ENCODE results near the gene OGN.

Gene OGN, protein sequence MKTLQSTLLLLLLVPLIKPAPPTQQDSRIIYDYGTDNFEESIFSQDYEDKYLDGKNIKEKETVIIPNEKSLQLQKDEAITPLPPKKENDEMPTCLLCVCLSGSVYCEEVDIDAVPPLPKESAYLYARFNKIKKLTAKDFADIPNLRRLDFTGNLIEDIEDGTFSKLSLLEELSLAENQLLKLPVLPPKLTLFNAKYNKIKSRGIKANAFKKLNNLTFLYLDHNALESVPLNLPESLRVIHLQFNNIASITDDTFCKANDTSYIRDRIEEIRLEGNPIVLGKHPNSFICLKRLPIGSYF

DNA sequence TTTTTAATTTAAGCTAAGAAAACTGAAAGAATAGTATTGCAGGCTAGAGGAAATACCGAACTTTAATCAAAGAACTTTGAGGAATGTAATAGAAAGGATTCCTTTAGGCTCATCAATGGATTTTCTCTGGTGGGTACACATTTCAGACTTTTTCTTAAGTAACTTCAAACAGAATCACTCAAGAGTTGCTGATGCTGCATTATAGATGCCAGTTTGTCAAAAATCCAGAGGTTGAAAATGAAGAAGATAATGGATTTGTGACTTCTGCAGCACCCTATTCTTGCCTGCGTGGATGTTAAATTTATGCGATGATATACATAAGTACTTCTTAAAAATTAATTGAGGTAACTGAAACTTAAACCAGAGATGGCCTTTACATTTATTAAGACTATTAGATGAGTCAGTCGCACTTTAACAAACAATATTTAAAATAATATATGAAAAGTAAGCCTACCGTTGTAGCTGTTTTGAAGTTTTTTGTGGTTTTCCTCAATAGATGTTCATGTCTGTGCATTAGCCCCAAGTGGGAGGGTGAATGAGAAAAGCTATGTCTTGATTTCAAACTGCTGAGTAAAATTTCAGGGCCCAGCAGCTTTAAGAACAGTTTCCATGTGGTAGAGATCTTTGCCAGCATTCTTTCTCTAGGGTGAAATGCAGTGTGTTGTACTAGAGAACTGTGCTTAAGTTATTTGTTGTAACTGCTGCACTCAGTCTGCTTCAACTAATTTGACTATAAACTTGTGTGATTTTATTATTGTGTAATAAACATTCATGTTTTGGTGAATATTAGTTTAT lies at the start of gene OGN:
OGN (minus strand) TSS at position 537 of the 795 bp plus-strand sequence. CDS start 1,171 bp downstream, outside the sequence.
- DNase-seq (ENCODE audit: low read depth): no peak
- TF ChIP-seq, protein P1, sequence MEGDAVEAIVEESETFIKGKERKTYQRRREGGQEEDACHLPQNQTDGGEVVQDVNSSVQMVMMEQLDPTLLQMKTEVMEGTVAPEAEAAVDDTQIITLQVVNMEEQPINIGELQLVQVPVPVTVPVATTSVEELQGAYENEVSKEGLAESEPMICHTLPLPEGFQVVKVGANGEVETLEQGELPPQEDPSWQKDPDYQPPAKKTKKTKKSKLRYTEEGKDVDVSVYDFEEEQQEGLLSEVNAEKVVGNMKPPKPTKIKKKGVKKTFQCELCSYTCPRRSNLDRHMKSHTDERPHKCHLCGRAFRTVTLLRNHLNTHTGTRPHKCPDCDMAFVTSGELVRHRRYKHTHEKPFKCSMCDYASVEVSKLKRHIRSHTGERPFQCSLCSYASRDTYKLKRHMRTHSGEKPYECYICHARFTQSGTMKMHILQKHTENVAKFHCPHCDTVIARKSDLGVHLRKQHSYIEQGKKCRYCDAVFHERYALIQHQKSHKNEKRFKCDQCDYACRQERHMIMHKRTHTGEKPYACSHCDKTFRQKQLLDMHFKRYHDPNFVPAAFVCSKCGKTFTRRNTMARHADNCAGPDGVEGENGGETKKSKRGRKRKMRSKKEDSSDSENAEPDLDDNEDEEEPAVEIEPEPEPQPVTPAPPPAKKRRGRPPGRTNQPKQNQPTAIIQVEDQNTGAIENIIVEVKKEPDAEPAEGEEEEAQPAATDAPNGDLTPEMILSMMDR (IDR thresholded peaks at IDR 0.05; ENCODE audit: insufficient read depth, low read depth, low read length, missing control alignments): no peak
- no peak within 1 kb of the TSS for H3K4me3 ChIP-seq (ENCODE audit: low read depth, low read length)

DNA sequence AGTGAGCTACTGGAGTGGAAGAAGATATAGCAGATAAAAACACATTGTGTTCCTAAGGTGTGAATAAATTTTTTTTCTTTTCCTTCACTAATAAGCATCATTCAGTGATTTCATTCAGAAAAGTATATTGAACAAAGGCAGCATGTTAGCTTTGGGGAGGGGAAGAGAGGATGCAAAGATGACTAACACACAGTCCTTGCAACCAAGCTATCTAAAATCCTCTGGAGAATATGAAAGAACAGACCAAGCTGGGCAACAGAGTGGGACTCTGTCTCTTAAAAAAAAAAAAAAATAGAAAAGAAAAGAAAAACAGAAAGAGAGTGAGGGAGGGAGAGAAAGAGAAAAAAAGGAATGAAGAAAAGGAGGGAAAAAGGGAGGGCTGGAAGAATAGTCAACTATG lies 42.2 kb upstream of the OGN start:
- DNase-seq (ENCODE audit: low read depth): no peak
- TF ChIP-seq, protein P1 (IDR thresholded peaks at IDR 0.05; ENCODE audit: insufficient read depth, low read depth, low read length, missing control alignments): no peak
- no peak overlapping the region for H3K4me3 ChIP-seq (ENCODE audit: low read depth, low read length)

DNA sequence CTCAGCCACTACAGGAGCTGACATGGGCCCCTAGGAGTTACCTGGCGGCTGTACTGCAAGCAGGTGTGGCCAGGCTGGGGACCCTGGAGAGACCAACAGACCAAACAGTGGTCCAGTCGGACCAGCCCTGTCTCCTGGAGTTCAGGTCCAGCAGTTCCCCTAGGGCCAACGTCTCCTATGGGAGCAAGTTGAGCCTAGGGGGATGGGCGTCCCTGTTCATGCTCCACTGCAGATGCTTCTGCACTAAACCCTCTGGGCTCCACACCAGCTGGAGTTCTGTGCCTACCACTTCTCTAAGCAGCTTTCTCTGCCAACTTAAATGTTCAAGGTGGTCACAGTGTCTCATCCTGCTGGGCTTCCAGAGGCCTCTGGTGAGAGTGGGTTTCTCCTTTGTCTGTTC lies 40.5 kb upstream of the OGN start:
- H3K4me3 ChIP-seq (ENCODE audit: low read depth, low read length): no peak overlapping the region
- TF ChIP-seq, protein P1 (IDR thresholded peaks at IDR 0.05; ENCODE audit: insufficient read depth, low read depth, low read length, missing control alignments): no peak
- no peak for DNase-seq (ENCODE audit: low read depth)

DNA sequence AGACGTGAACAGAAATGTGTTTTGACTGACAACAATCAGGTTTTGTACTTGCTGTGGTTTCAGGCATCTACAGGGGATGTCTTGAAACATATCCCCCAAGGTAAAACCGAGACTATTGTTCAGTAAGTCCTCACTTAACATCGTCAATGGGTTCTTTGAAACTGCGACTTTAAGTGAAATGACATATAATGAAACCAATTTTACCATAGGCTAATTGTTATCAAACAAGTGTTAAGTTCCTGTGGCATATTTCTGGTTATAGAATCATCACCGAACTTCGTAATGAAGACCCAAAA lies 36.3 kb upstream of the OGN start:
- no peak overlapping the region for H3K4me3 ChIP-seq (ENCODE audit: low read depth, low read length)
- DNase-seq (ENCODE audit: low read depth): peak; percentile 73
- TF ChIP-seq, protein P1 (IDR thresholded peaks at IDR 0.05; ENCODE audit: insufficient read depth, low read depth, low read length, missing control alignments): no peak

DNA sequence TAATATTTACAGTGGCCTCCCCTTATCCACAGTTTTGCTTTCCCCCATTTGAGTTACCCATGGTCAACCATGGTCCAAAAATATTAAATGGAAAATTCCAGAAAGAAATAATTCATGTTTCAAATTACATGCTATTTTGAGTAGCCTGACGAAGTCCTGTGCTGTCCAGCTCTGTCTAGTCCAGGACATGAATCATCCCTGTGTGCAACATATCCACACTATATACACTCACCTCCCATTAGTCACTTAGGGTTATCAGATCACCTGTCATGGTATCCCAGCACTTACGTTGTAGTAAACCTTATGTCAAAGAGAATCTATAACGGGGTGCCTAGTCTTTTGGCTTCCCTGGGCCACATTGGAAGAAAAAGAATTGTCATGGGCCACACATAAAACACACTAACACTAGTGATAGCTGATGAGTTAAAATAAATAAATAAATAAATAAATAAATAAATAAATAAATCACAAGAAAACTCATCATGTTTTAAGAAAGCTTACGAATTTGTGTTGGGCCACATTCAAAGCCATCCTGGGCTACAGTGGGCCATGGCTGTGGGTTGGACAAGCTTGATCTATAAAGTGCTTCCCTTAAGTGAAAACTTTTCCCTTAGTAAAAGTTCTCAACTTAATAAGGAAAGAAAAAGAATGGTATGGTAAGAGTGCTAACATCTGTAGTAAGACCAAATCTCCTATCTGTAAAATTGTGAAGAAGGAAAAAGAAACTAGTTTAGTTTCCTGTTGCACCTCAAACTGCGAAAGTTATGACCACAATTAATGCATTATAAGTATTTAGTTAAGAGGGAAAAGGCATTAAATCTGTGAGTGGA lies 35.8 kb upstream of the OGN start:
- no peak overlapping the region for H3K4me3 ChIP-seq (ENCODE audit: low read depth, low read length)
- TF ChIP-seq, protein P1 (IDR thresholded peaks at IDR 0.05; ENCODE audit: insufficient read depth, low read depth, low read length, missing control alignments): no peak
- DNase-seq (ENCODE audit: low read depth): no peak

DNA sequence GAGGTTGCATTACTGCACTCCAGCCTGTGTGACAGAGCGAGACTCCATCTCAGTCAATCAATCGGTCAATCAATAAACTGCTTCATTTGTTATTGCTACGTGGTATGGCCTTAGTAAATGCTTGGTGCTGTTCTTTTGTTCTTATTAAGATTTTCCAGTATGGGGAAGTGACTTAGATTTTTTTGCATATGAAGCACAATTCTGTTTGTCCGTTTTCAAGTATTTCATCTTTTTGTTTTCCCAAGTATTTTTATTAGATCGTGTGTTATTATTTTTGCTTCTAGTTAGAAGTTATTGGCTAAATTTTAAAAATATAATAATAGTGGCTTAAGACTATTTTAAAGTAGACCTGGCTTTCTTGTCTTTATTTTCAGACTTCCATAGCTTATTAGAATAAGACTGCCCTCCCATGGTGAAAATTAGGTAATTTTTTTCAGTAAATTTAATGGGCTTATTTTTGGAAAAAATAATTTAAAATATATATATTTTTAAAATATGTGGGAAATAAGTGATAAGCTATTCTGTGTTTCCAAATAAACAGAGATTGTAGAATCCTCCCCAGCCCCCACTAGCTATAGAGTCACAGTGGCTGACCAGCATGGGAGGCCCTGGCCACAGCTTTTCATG lies 34.6 kb upstream of the OGN start:
- TF ChIP-seq, protein P1 (IDR thresholded peaks at IDR 0.05; ENCODE audit: insufficient read depth, low read depth, low read length, missing control alignments): no peak
- no peak overlapping the region for H3K4me3 ChIP-seq (ENCODE audit: low read depth, low read length)
- DNase-seq (ENCODE audit: low read depth): no peak
